T-helper 1 cell treated with Interleukin-12 subunit alpha and Interleukin-12 subunit beta and Interleukin-4 antibody, amounts not matched to agents 30 μg/mL and 1 μg/mL, for 36 hours (primary cell): ENCODE results near the gene PRAC1.

Experiments used
- H3K27ac Mint-ChIP-seq: one replicate; pipeline ENCODE4 v1.8.0; 2021; ENCODE audit warnings: mild to moderate bottlenecking, mixed read lengths
- H3K27me3 Mint-ChIP-seq: one replicate; pipeline ENCODE4 v1.8.0; 2021; ENCODE audit warnings: low read depth, mixed read lengths
- H3K36me3 Mint-ChIP-seq: one replicate; pipeline ENCODE4 v1.8.0; 2021; ENCODE audit warnings: low read depth, mixed read lengths
- H3K4me1 Mint-ChIP-seq: one replicate; pipeline ENCODE4 v1.8.0; 2021; ENCODE audit warnings: low read depth, mixed read lengths
- H3K4me3 Mint-ChIP-seq: one replicate; pipeline ENCODE4 v1.8.0; 2021; ENCODE audit warnings: mild to moderate bottlenecking, moderate library complexity, mixed read lengths
- H3K9me3 Mint-ChIP-seq: one replicate; pipeline ENCODE4 v1.8.0; 2021; ENCODE audit warnings: mixed read lengths

The PRAC1 gene

DNA sequence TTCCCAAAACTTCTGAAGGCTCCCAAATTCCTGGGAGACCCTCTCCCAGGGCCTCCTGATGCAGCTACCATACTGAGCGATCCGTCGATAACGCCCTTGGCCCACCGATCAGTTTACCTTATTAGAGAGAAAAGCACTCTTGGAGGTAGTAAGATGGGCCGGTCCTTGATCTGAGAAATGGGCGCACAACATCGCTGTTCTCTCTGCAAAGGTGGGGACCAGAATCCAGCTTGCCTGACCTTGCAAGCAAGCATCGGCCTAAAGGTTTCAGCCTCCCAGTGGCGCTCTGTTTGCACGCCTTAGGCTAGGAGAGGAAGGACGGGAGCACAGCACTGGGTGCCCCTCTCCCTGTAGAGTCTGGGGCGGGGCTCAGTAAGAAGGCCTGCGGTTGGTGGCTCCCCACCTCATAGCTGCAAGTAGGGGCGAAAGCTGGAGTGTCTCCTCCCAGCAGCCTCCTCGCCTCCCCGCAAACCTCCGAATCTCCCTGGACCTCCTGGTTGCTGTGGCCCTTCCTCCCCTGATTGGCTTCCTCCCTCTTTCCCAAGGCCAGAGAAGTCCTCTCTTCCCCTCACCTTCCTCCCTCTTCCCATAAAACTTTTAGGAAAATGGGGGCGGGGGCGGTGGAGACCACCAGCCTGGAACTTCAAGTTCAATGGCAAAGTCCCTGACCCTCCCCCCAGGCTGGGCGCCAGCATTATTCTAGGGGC is at the start of gene PRAC1:
Gene PRAC1 (minus strand): TSS at position 318 of the 707 bp plus-strand sequence. CDS start 126 bp downstream, at position 192.
- Mint-ChIP-seq H3K4me1 (peaks cover 23% of the 10 kb centered on the region), H3K4me3 (peak within 1 kb of the TSS; percentile 17), H3K9me3 (no peaks in the 10 kb centered on the region), H3K36me3 (peaks cover 7% of the 10 kb centered on the region), H3K27ac (peak within 1 kb of the TSS; percentile 3), H3K27me3 (peaks cover 100% of the 10 kb centered on the region)

DNA sequence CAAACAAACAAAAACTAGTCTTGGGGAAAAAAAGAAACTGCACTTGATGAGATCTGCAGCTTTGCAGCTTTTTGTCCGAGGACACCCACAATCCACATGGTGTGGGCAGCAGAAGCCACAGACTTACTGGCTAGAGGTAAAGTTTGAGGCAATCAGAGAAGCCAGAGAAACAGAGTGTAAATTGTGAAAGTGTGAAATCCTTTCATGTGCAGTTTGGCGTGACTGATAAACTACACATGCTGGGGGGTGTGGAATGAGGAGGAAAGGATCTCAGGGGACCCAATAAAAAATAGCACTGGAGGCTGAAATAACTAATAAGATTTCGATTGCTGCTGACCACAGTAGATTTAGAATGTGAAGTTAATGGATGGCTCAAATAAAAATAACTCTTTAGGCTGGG is 48.6 kb upstream of the PRAC1 start:
- Mint-ChIP-seq H3K4me3 (no peak overlapping the region), H3K4me1 (no peaks in the 10 kb centered on the region), H3K9me3 (no peaks in the 10 kb centered on the region), H3K27me3 (peaks cover 35% of the 10 kb centered on the region), H3K27ac (no peak overlapping the region), H3K36me3 (no peaks in the 10 kb centered on the region)

GRCh38 chr17:48769009-48769675 is 46.8 kb upstream of the PRAC1 start:
- Mint-ChIP-seq H3K27me3 (peaks cover 28% of the 10 kb centered on the region), H3K27ac (no peak overlapping the region), H3K4me1 (no peaks in the 10 kb centered on the region), H3K36me3 (no peaks in the 10 kb centered on the region), H3K4me3 (no peak overlapping the region), H3K9me3 (no peaks in the 10 kb centered on the region)

DNA sequence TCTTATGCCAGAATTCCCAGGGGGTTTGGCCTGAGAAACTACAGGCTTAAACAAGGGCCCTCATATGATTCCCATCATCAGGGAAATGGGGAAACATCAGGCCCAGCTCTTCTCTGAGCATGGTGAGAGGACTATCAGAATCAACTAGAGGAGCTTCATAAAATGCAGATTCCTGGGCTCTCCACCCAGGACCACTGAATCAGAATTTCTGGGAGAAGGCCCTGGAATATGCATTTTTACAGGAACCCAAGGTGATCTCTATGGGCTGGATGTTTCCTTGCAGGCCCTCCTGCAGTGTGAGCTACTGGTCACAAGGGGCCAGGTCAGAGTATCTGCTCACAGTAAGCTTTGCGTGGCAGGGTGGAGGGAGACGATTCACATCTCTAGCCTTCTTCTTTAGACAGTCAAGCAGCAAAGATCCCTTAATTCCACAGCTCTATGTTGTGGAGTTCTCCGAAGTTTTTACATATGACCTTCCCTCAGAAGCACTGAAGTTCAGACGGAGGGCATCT is 45.0 kb upstream of the PRAC1 start:
- Mint-ChIP-seq H3K4me1 (no peaks in the 10 kb centered on the region), H3K27me3 (peaks cover 38% of the 10 kb centered on the region), H3K9me3 (no peaks in the 10 kb centered on the region), H3K4me3 (no peak overlapping the region), H3K36me3 (no peaks in the 10 kb centered on the region), H3K27ac (no peak overlapping the region)

- Mint-ChIP-seq H3K9me3 (no peaks in the 10 kb centered on the region), H3K4me3 (no peak overlapping the region), H3K27me3 (peaks cover 67% of the 10 kb centered on the region), H3K4me1 (no peaks in the 10 kb centered on the region), H3K27ac (no peak overlapping the region), H3K36me3 (no peaks in the 10 kb centered on the region)
Measured at GRCh38 chr17:48761114-48761513, 38.8 kb upstream of the PRAC1 start.

- peaks cover 74% of the 10 kb centered on the region for H3K27me3 Mint-ChIP-seq
- H3K4me3 Mint-ChIP-seq: no peak overlapping the region
- H3K9me3 Mint-ChIP-seq: no peaks in the 10 kb centered on the region
- no peaks in the 10 kb centered on the region for H3K4me1 Mint-ChIP-seq
- no peaks in the 10 kb centered on the region for H3K36me3 Mint-ChIP-seq
- H3K27ac Mint-ChIP-seq: no peak overlapping the region
Measured at GRCh38 chr17:48760411-48760810, 38.1 kb upstream of the PRAC1 start.

- Mint-ChIP-seq H3K36me3 (no peaks in the 10 kb centered on the region), H3K27me3 (peaks cover 83% of the 10 kb centered on the region), H3K4me3 (no peak overlapping the region), H3K4me1 (no peaks in the 10 kb centered on the region), H3K9me3 (no peaks in the 10 kb centered on the region), H3K27ac (no peak overlapping the region)
Measured at GRCh38 chr17:48759288-48759687, 37.0 kb upstream of the PRAC1 start.

DNA sequence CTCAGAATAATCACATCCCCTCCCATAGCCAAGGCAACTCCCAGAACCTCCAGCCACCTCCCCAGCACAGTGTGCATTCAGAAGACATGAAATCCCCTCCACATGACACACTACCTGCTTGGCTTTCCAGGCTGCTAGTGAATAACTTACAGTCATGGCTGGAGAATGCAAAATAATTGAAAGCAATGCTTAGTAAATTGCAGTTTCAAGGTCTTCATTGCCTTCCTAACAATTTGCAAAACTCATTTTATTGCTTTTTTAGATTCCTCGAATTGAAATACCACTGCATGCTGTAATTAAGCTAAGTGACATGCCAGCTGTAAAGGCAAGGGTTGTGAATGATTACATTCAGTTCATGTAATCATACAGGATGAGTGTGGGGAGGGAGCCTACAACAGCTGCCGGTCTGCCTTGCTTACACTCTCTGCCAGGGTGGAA is 35.2 kb upstream of the PRAC1 start:
- H3K36me3 Mint-ChIP-seq: no peaks in the 10 kb centered on the region
- no peak overlapping the region for H3K4me3 Mint-ChIP-seq
- H3K27ac Mint-ChIP-seq: no peak overlapping the region
- peaks cover 2% of the 10 kb centered on the region for H3K4me1 Mint-ChIP-seq
- H3K27me3 Mint-ChIP-seq: peaks cover 84% of the 10 kb centered on the region
- no peaks in the 10 kb centered on the region for H3K9me3 Mint-ChIP-seq

- Mint-ChIP-seq H3K9me3 (no peaks in the 10 kb centered on the region), H3K27me3 (peaks cover 85% of the 10 kb centered on the region)
Measured at GRCh38 chr17:48756830-48757251, 34.5 kb upstream of the PRAC1 start.

GRCh38 chr17:48755356-48755755 is 33.0 kb upstream of the PRAC1 start:
- Mint-ChIP-seq H3K9me3 (no peaks in the 10 kb centered on the region), H3K4me3 (no peak overlapping the region), H3K27me3 (peaks cover 89% of the 10 kb centered on the region), H3K4me1 (peaks cover 4% of the 10 kb centered on the region), H3K36me3 (no peaks in the 10 kb centered on the region), H3K27ac (no peak overlapping the region)

More at GRCh38 chr17:48756830-48757251, 34.5 kb upstream of the PRAC1 start:
- no peak overlapping the region for H3K4me3 Mint-ChIP-seq
- H3K4me1 Mint-ChIP-seq: peaks cover 4% of the 10 kb centered on the region
- no peak overlapping the region for H3K27ac Mint-ChIP-seq
- H3K36me3 Mint-ChIP-seq: no peaks in the 10 kb centered on the region

- Mint-ChIP-seq H3K4me1 (peaks cover 4% of the 10 kb centered on the region), H3K4me3 (no peak overlapping the region), H3K27ac (peak overlapping the region; percentile 45), H3K36me3 (no peaks in the 10 kb centered on the region), H3K9me3 (no peaks in the 10 kb centered on the region), H3K27me3 (peaks cover 93% of the 10 kb centered on the region)
Measured at GRCh38 chr17:48754500-48755261, 32.4 kb upstream of the PRAC1 start.

DNA sequence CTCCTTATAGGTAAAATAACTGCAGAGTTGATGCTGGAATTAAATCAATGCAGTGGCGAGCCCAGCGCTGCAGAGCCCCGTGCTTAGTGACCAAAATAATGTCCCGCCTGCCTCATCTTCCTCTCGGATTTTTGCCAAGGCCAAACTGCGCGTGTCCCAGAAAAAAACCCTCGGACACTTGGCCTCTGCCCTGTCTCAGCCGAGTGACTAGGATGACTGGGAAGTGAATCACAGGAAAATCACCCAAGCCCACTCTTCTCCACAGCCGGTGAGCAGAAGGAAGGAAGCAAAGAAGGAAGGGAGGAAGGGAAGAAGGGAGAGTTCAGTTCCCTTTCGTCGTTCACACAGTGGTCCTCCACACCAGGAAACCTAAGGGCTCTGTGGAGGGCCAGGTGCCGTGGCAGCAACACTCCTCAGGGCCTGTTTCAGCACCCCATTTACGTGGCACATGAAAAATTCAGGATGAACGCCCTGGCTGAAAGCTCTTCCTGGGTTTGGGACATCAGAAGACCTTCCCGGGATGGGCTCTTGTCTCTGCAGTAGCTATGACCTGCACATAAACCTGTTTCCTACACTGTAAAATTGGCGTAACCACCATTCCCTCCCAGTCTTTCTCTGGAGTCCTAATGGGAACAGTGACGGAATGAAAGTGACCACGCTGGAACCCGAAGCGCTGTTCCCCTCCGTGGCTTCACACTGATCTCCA is 31.6 kb upstream of the PRAC1 start:
- Mint-ChIP-seq H3K27ac (peak overlapping the region; percentile 45), H3K36me3 (no peaks in the 10 kb centered on the region), H3K4me3 (peak overlapping the region; percentile 37), H3K9me3 (no peaks in the 10 kb centered on the region), H3K27me3 (peaks cover 93% of the 10 kb centered on the region), H3K4me1 (peaks cover 4% of the 10 kb centered on the region)

GRCh38 chr17:48752399-48753288 is 30.3 kb upstream of the PRAC1 start:
- Mint-ChIP-seq H3K9me3 (no peaks in the 10 kb centered on the region), H3K4me1 (peaks cover 4% of the 10 kb centered on the region), H3K27me3 (peaks cover 96% of the 10 kb centered on the region), H3K36me3 (no peaks in the 10 kb centered on the region), H3K27ac (no peak overlapping the region), H3K4me3 (no peak overlapping the region)
